ENCODE measurements around the gene COPG1. TPM values are rescaled to one million over a fixed set of nuclear protein-coding genes. Genes with fewer than 3 reads are reported as not detected.

Gene COPG1
- total and polyA plus RNA-seq, 2 of the 13 experiments (the other 11 are each of a cell fraction or from before 2014, with no cell fraction given): 98.6 to 166 TPM

DNA sequence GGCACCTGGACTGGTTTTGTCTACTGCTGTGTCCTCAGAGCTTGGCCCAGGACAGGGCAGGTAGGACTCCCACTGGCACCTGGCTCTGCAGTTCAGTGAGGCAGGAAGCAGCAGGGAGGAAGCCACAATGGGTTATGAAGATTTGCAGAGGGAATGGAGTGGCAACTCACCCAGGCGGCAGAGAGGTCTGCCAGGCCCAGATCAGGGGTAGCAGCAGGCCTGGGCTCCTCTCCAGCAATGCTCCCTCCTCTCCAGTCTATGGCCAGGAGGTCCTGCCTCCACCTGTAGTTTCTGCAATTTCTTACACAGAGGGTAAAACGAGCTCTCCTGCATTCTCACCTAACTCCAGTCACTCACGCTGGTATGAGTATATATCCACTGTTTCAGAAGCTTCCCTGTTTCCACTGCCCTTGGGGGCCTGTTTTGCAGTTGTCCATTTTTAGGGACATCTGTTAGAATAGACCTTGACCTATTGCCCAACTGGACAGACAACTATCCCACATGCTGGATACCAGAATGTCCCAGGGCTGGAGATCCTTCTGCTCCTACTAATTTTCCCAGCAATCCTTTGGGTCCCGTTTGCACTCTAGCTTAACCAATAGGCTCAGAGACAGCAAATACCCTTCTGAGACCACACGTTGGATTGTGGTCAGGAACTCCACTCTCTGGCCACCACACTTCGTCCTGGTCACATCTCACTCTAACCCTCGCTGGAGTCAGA is 64.4 kb downstream of the COPG1 start (continued):
- TF ChIP-seq, protein P1, sequence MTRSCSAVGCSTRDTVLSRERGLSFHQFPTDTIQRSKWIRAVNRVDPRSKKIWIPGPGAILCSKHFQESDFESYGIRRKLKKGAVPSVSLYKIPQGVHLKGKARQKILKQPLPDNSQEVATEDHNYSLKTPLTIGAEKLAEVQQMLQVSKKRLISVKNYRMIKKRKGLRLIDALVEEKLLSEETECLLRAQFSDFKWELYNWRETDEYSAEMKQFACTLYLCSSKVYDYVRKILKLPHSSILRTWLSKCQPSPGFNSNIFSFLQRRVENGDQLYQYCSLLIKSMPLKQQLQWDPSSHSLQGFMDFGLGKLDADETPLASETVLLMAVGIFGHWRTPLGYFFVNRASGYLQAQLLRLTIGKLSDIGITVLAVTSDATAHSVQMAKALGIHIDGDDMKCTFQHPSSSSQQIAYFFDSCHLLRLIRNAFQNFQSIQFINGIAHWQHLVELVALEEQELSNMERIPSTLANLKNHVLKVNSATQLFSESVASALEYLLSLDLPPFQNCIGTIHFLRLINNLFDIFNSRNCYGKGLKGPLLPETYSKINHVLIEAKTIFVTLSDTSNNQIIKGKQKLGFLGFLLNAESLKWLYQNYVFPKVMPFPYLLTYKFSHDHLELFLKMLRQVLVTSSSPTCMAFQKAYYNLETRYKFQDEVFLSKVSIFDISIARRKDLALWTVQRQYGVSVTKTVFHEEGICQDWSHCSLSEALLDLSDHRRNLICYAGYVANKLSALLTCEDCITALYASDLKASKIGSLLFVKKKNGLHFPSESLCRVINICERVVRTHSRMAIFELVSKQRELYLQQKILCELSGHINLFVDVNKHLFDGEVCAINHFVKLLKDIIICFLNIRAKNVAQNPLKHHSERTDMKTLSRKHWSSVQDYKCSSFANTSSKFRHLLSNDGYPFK (CRISPR knock-in tag; IDR thresholded peaks at IDR 0.05; ENCODE audit: borderline replicate concordance): peak; percentile 64; the same call in 1 of the 2 replicates
- TF ChIP-seq, protein P2, sequence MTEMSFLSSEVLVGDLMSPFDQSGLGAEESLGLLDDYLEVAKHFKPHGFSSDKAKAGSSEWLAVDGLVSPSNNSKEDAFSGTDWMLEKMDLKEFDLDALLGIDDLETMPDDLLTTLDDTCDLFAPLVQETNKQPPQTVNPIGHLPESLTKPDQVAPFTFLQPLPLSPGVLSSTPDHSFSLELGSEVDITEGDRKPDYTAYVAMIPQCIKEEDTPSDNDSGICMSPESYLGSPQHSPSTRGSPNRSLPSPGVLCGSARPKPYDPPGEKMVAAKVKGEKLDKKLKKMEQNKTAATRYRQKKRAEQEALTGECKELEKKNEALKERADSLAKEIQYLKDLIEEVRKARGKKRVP (CRISPR knock-in tag; IDR thresholded peaks at IDR 0.05): 0 out of 4 replicates have a peak, but pooled peaks of 1 of the 2 experiments have one; percentile 32
- TF ChIP-seq, protein P3, sequence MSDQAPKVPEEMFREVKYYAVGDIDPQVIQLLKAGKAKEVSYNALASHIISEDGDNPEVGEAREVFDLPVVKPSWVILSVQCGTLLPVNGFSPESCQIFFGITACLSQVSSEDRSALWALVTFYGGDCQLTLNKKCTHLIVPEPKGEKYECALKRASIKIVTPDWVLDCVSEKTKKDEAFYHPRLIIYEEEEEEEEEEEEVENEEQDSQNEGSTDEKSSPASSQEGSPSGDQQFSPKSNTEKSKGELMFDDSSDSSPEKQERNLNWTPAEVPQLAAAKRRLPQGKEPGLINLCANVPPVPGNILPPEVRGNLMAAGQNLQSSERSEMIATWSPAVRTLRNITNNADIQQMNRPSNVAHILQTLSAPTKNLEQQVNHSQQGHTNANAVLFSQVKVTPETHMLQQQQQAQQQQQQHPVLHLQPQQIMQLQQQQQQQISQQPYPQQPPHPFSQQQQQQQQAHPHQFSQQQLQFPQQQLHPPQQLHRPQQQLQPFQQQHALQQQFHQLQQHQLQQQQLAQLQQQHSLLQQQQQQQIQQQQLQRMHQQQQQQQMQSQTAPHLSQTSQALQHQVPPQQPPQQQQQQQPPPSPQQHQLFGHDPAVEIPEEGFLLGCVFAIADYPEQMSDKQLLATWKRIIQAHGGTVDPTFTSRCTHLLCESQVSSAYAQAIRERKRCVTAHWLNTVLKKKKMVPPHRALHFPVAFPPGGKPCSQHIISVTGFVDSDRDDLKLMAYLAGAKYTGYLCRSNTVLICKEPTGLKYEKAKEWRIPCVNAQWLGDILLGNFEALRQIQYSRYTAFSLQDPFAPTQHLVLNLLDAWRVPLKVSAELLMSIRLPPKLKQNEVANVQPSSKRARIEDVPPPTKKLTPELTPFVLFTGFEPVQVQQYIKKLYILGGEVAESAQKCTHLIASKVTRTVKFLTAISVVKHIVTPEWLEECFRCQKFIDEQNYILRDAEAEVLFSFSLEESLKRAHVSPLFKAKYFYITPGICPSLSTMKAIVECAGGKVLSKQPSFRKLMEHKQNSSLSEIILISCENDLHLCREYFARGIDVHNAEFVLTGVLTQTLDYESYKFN (CRISPR knock-in tag; conservative IDR thresholded peaks at IDR 0.05): peak; percentile 36; the same call in 1 of the 2 replicates
- peak; percentile 22; the same call in 1 of the 2 replicates for TF ChIP-seq ZNF224 (CRISPR knock-in tag; IDR thresholded peaks at IDR 0.05)
- no peak for TF ChIP-seq FOXA1 (IDR thresholded peaks at IDR 0.05)
- TF ChIP-seq FOXA1 (CRISPR knock-in tag; IDR thresholded peaks at IDR 0.05): 0 out of 2 replicates have a peak, but pooled peaks have one; percentile 2
- TF ChIP-seq HDAC1 (CRISPR knock-in tag; IDR thresholded peaks at IDR 0.05): no peak; the same call in 1 of the 2 replicates
- TF ChIP-seq, protein P4, sequence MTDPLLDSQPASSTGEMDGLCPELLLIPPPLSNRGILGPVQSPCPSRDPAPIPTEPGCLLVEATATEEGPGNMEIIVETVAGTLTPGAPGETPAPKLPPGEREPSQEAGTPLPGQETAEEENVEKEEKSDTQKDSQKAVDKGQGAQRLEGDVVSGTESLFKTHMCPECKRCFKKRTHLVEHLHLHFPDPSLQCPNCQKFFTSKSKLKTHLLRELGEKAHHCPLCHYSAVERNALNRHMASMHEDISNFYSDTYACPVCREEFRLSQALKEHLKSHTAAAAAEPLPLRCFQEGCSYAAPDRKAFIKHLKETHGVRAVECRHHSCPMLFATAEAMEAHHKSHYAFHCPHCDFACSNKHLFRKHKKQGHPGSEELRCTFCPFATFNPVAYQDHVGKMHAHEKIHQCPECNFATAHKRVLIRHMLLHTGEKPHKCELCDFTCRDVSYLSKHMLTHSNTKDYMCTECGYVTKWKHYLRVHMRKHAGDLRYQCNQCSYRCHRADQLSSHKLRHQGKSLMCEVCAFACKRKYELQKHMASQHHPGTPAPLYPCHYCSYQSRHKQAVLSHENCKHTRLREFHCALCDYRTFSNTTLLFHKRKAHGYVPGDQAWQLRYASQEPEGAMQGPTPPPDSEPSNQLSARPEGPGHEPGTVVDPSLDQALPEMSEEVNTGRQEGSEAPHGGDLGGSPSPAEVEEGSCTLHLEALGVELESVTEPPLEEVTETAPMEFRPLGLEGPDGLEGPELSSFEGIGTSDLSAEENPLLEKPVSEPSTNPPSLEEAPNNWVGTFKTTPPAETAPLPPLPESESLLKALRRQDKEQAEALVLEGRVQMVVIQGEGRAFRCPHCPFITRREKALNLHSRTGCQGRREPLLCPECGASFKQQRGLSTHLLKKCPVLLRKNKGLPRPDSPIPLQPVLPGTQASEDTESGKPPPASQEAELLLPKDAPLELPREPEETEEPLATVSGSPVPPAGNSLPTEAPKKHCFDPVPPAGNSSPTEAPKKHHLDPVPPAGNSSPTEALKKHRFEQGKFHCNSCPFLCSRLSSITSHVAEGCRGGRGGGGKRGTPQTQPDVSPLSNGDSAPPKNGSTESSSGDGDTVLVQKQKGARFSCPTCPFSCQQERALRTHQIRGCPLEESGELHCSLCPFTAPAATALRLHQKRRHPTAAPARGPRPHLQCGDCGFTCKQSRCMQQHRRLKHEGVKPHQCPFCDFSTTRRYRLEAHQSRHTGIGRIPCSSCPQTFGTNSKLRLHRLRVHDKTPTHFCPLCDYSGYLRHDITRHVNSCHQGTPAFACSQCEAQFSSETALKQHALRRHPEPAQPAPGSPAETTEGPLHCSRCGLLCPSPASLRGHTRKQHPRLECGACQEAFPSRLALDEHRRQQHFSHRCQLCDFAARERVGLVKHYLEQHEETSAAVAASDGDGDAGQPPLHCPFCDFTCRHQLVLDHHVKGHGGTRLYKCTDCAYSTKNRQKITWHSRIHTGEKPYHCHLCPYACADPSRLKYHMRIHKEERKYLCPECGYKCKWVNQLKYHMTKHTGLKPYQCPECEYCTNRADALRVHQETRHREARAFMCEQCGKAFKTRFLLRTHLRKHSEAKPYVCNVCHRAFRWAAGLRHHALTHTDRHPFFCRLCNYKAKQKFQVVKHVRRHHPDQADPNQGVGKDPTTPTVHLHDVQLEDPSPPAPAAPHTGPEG (CRISPR knock-in tag; IDR thresholded peaks at IDR 0.05): no peak
- TF ChIP-seq, protein P5, sequence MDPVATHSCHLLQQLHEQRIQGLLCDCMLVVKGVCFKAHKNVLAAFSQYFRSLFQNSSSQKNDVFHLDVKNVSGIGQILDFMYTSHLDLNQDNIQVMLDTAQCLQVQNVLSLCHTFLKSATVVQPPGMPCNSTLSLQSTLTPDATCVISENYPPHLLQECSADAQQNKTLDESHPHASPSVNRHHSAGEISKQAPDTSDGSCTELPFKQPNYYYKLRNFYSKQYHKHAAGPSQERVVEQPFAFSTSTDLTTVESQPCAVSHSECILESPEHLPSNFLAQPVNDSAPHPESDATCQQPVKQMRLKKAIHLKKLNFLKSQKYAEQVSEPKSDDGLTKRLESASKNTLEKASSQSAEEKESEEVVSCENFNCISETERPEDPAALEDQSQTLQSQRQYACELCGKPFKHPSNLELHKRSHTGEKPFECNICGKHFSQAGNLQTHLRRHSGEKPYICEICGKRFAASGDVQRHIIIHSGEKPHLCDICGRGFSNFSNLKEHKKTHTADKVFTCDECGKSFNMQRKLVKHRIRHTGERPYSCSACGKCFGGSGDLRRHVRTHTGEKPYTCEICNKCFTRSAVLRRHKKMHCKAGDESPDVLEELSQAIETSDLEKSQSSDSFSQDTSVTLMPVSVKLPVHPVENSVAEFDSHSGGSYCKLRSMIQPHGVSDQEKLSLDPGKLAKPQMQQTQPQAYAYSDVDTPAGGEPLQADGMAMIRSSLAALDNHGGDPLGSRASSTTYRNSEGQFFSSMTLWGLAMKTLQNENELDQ (CRISPR knock-in tag; IDR thresholded peaks at IDR 0.05; ENCODE audit: borderline replicate concordance): no peak
